Ishikawa (cell line): ENCODE measurements around the gene FAM219A.

ENCODE experiments used
- CEBPB ChIP-seq: IDR thresholded peaks from 2 replicates; pipeline ENCODE4 v1.6.1; 2012
- CREB1 ChIP-seq: IDR thresholded peaks from 2 replicates; pipeline ENCODE4 v1.6.1; 2012; ENCODE audit warnings: low read depth
- EGR1 ChIP-seq: IDR thresholded peaks from 2 replicates; pipeline ENCODE4 v1.6.1; 2012
- EP300 ChIP-seq: IDR thresholded peaks from 2 replicates; pipeline ENCODE4 v1.6.1; 2012; ENCODE audit warnings: borderline replicate concordance
- FOXM1 ChIP-seq: IDR thresholded peaks from 2 replicates; pipeline ENCODE4 v1.6.1; 2012; ENCODE audit warnings: low read depth, borderline replicate concordance
- MAX ChIP-seq: IDR thresholded peaks from 2 replicates; pipeline ENCODE4 v1.6.1; 2012
- NFIC ChIP-seq: IDR thresholded peaks from 2 replicates; pipeline ENCODE4 v1.6.1; 2012
- RAD21 ChIP-seq: IDR thresholded peaks from 2 replicates; pipeline ENCODE4 v1.6.1; 2012; ENCODE audit warnings: low read depth
- REST ChIP-seq: IDR thresholded peaks from 2 replicates; pipeline ENCODE4 v1.6.1; 2012; ENCODE audit warnings: low read depth, mild to moderate bottlenecking
- TAF1 ChIP-seq: IDR thresholded peaks from 2 replicates; pipeline ENCODE4 v1.6.1; 2012; ENCODE audit warnings: low read depth, mild to moderate bottlenecking
- TCF12 ChIP-seq: IDR thresholded peaks from 2 replicates; pipeline ENCODE4 v1.6.1; 2012; ENCODE audit warnings: low read depth
- TEAD4 ChIP-seq: IDR thresholded peaks from 2 replicates; pipeline ENCODE4 v1.6.1; 2012
- USF1 ChIP-seq: IDR thresholded peaks from 2 replicates; pipeline ENCODE4 v1.6.1; 2012
- YY1 ChIP-seq: IDR thresholded peaks from 2 replicates; pipeline ENCODE4 v1.6.1; 2012; ENCODE audit warnings: low read depth
- ZBTB7A ChIP-seq: IDR thresholded peaks from 2 replicates; pipeline ENCODE4 v1.6.1; 2012; ENCODE audit warnings: low read depth

Gene FAM219A

DNA sequence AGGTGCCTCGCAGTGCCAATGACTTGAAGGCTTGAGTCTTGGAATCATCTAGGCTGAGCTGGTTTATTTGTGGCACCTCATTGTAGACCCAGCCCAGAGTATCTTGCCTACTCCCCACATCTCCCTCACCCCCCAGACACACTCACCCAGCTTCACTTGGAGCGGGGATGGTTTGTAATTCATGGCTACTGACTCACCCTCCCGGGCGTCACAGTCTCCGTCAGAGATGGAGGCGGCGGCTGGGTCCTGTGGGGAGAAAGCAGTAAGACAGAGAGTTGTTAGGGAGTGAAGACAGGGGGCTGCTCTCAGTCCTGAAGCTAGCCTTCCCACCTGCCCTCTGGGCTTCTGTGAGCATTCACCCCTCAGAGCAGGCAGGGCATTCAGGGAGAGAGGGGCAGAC, 52.7 kb downstream of the FAM219A start:
- no peak for TF ChIP-seq CEBPB
- no peak for TF ChIP-seq CREB1
- no peak for TF ChIP-seq RAD21
- TF ChIP-seq FOXM1: no peak
- TF ChIP-seq TEAD4: no peak
- TF ChIP-seq TCF12: no peak
- TF ChIP-seq TAF1: no peak
- TF ChIP-seq MAX: no peak
- TF ChIP-seq YY1: no peak
- no peak for TF ChIP-seq EGR1
- no peak for TF ChIP-seq USF1
- TF ChIP-seq NFIC: no peak
- TF ChIP-seq ZBTB7A: no peak
- TF ChIP-seq EP300: no peak
- no peak for TF ChIP-seq REST

- TF ChIP-seq RAD21: peak; percentile 88
- TF ChIP-seq REST: no peak
- no peak for TF ChIP-seq EP300
- TF ChIP-seq TEAD4: no peak
- TF ChIP-seq CREB1: no peak
- no peak for TF ChIP-seq CEBPB
Measured at GRCh38 chr9:34403554-34404380, 54.6 kb downstream of the FAM219A start.

DNA sequence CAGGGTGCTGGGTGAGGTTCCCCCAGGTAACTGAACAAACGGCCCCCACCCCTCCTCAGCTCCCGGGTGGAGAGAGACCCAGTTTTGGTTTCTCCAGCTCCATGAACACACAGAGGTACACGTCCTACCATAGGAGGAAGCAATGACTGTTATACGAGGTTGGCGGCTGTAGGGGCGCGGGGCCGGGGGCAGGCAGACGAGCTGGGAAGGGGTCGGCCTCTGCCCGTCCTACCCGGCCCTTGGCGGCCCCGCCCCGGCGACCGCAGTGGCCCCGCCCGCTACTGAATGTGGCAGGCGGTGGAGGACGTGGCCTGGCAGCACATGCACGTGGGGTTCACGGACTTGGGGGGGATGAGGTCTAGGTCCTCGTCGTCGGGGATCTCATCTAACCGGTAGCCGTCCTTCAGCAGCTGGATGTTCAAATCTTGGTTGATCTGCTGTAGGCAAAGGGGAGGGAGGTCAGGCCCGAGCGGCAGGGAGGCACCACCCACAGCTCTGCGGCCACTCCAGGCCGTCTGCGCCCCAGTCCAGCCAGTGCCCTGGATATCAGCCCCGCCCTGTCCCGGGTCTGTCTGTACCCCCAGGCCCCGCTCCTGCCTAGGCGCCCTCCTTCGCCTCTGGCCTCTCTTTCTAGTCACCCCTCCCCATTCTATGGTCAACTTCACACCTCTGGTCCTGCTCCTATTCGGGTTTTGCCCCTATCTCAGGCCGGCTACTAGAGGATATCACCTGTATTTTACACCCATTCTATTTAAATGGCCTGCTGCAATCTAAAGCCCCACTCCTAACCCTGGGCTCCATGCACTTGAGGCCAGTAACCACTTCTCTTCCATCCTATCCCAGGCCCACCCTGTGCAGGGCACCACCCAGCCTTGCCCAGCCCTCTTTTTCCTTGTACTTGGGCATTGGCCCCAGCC, 57.4 kb downstream of the FAM219A start:
- TF ChIP-seq TEAD4 (no peak), CREB1 (no peak), REST (no peak), USF1 (no peak), EP300 (no peak), EGR1 (no peak), TAF1 (no peak), TCF12 (no peak), NFIC (no peak), RAD21 (no peak), YY1 (no peak), FOXM1 (no peak), ZBTB7A (no peak), CEBPB (no peak), MAX (no peak)

DNA sequence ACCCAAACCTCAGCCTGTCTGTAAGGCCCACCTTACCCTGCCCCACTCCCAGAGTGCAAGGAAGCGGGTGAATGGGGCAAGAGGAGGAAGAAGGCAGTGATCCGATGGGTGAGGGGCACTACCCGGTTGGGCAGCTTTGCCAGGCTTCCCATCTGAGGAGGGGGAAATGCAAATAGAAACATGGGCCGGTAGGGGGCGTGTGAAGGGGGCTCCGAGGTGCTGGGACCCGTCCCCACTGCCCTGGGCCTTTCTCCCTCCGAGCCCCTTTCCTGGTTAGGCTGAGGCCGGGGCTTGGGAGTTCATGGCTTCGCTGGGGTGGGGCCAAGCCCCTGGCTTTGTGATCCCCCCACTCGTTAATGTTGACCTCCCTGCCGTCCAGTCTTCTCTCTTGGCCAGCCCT, 58.1 kb downstream of the FAM219A start:
- TF ChIP-seq NFIC (no peak), EP300 (no peak)
